Stimulated activated CD4-positive, alpha-beta T cell treated with anti-CD3 and anti-CD28 coated beads, Interleukin-15, amount 100 ng/mL, for 24 hours (primary cell): ENCODE measurements around the gene CRNKL1.

ENCODE experiments used
- DNase-seq: peaks from one replicate; pipeline ENCODE4 v3.0.0-alpha.2; 2020

Gene CRNKL1

GRCh38 chr20:20052074-20052970 is at the start of gene CRNKL1, which contains the start of gene CFAP61:
Gene CRNKL1, minus strand, starts transcription at chr20:20052466. Its CDS starts 124 bp downstream, at chr20:20052342.
Gene CFAP61, plus strand, starts transcription at chr20:20052532. Its CDS starts 4,122 bp downstream, at chr20:20056654.
- peak; percentile 97 for DNase-seq

- DNase-seq = no peak
Observed at GRCh38 chr20:20100881-20101280, 48.6 kb upstream of the CRNKL1 start.

GRCh38 chr20:20096421-20096820 is 44.2 kb upstream of the CRNKL1 start:
- no peak for DNase-seq

- DNase-seq = no peak
Observed at GRCh38 chr20:20095114-20095872, 43.0 kb upstream of the CRNKL1 start.

- DNase-seq = no peak
Observed at GRCh38 chr20:20094410-20094809, 42.1 kb upstream of the CRNKL1 start.

GRCh38 chr20:20092827-20093226 is 40.6 kb upstream of the CRNKL1 start:
- DNase-seq = no peak

- DNase-seq = no peak
Observed at GRCh38 chr20:20089939-20090338, 37.7 kb upstream of the CRNKL1 start.

- DNase-seq = no peak
Observed at GRCh38 chr20:20089018-20089417, 36.8 kb upstream of the CRNKL1 start.

- no peak for DNase-seq
Observed at GRCh38 chr20:20085812-20086211, 33.5 kb upstream of the CRNKL1 start.

GRCh38 chr20:20085071-20085470 is 32.8 kb upstream of the CRNKL1 start:
- no peak for DNase-seq

GRCh38 chr20:20084296-20084752 is 32.1 kb upstream of the CRNKL1 start:
- no peak for DNase-seq

- DNase-seq = no peak
Observed at GRCh38 chr20:20083807-20084206, 31.5 kb upstream of the CRNKL1 start.

- DNase-seq = no peak
Observed at GRCh38 chr20:20079102-20079784, 27.0 kb upstream of the CRNKL1 start.

GRCh38 chr20:20078041-20078440 is 25.8 kb upstream of the CRNKL1 start:
- no peak for DNase-seq

GRCh38 chr20:20076297-20077065 is 24.2 kb upstream of the CRNKL1 start:
- DNase-seq = no peak

- no peak for DNase-seq
Observed at GRCh38 chr20:20075032-20075431, 22.8 kb upstream of the CRNKL1 start.

- no peak for DNase-seq
Observed at GRCh38 chr20:20073801-20074371, 21.6 kb upstream of the CRNKL1 start.

GRCh38 chr20:20070871-20071726 is 18.8 kb upstream of the CRNKL1 start:
- no peak for DNase-seq

GRCh38 chr20:20065361-20065760 is 13.1 kb upstream of the CRNKL1 start:
- DNase-seq = no peak

GRCh38 chr20:20063941-20064702 is 11.9 kb upstream of the CRNKL1 start:
- DNase-seq = no peak
